Panc1 (cell line): Measurements from ENCODE around the gene SLC52A3. TPM values are rescaled to one million over a fixed set of nuclear protein-coding genes. Genes with fewer than 3 reads are reported as not detected.

Source experiments
- ATAC-seq: fragments of 200-7000 bp; cut with Tn5 transposase; 2 replicates; pipeline ENCODE4 v1.9.1; 2020; ENCODE audit warnings: mild to moderate bottlenecking, moderate library complexity
- BruUV-seq: library from RNA; stranded (reverse); fragments of 400-500 nt; replicated peaks from 2 replicates; lab custom pipeline; 2021; lab: Mats Ljungman, UMichigan
- CTCF ChIA-PET: fragments of 300-600 bp; sonication (Branson Sonifier 250); formaldehyde crosslinking; loops from one replicate; lab custom pipeline; 2022; ENCODE audit warnings: antibody characterized with exemption; lab: Charles Lee
- POLR2A ChIA-PET: fragments of 300-600 bp; sonication (Branson Sonifier 250); formaldehyde crosslinking; loops from one replicate; lab custom pipeline; 2022; ENCODE audit warnings: antibody characterized with exemption; lab: Charles Lee
- DNase-seq: peaks from one replicate; pipeline ENCODE4 v3.0.0-alpha.2; 2010; ENCODE audit warnings: low read depth, low spot score
- H3K27ac ChIP-seq: 2 replicates; pipeline ENCODE4 v1.5.1; 2011; ENCODE audit warnings: mild to moderate bottlenecking, low read length, inconsistent platforms
- H3K27me3 ChIP-seq: fragments of 200-500 bp; sonication (Bioruptor generic); 2 replicates; pipeline ENCODE4 v1.6.0; 2014; ENCODE audit warnings: low read length, inconsistent platforms; ENCODE audit not compliant: control insufficient read depth, insufficient read depth
- H3K36me3 ChIP-seq: fragments of 200-500 bp; sonication (Bioruptor generic); 2 replicates; pipeline ENCODE4 v1.5.1; 2014; ENCODE audit warnings: inconsistent platforms, mild to moderate bottlenecking, low read length, moderate library complexity; ENCODE audit not compliant: control insufficient read depth, insufficient read depth
- H3K4me1 ChIP-seq: 2 replicates; pipeline ENCODE4 v1.5.1; 2011; ENCODE audit warnings: inconsistent platforms, mild to moderate bottlenecking, low read length, moderate library complexity; ENCODE audit not compliant: control insufficient read depth, insufficient read depth
- H3K4me3 ChIP-seq, 2 experiments: 2 replicates each; pipeline ENCODE4 v1.5.1; 2011 to 2012; ENCODE audit warnings: low read depth in 2 of 2, low read length in 2 of 2, mild to moderate bottlenecking in 2 of 2, inconsistent platforms in 1 of 2, moderate library complexity in 1 of 2
- H3K9me3 ChIP-seq: fragments of 200-500 bp; sonication (Bioruptor generic); 2 replicates; pipeline ENCODE4 v1.5.1; 2014; ENCODE audit warnings: low read depth, mild to moderate bottlenecking, inconsistent platforms, low read length, moderate library complexity; ENCODE audit not compliant: control insufficient read depth, insufficient read depth
- POLR2AphosphoS5 ChIP-seq: IDR thresholded peaks from 2 replicates; pipeline ENCODE4 v1.6.1; 2012; ENCODE audit warnings: mild to moderate bottlenecking, low read depth, low read length, moderate library complexity
- SIN3A ChIP-seq: IDR thresholded peaks from 2 replicates; pipeline ENCODE4 v1.6.1; 2012; ENCODE audit warnings: low read depth, mild to moderate bottlenecking, low read length, moderate library complexity, borderline replicate concordance; ENCODE audit not compliant: insufficient read depth
- TCF7L2 ChIP-seq: IDR thresholded peaks from 2 replicates; pipeline ENCODE4 v1.6.1; 2011; ENCODE audit warnings: mild to moderate bottlenecking, low read depth, low read length, inconsistent platforms
- in situ Hi-C: cut with HindIII; loops from 2 replicates; pipeline ENCODE4 v1.10.0; 2016; ENCODE audit warnings: low sequenced_read_pairs, low pct_unique_long_range_greater_than_20kb
- intact Hi-C: fragments of 100-400 bp; cut with micrococcal nuclease; formaldehyde crosslinking; loops from one replicate; pipeline ENCODE4 v1.10.0; 2022; ENCODE audit not compliant: unreplicated experiment
- total RNA-seq: library from RNA; stranded (reverse); gene quantifications from one replicate; pipeline ENCODE4 v1.2.1, GENCODE V29; 2021; ENCODE audit not compliant: unreplicated experiment
- TF ChIP-seq, protein P1 (sequence below), 2 experiments: IDR thresholded peaks; 2 replicates each; pipeline ENCODE4 v1.6.1; 2011 to 2012; ENCODE audit warnings: low read depth in 2 of 2, control low read depth in 1 of 2, low read length in 1 of 2, mild to moderate bottlenecking in 1 of 2, moderate library complexity in 1 of 2; ENCODE audit not compliant: insufficient read depth in 1 of 2
- TF ChIP-seq, protein P2 (sequence below): fragments of 450-650 bp; IDR thresholded peaks from 2 replicates; pipeline ENCODE4 v1.5.1; 2017; ENCODE audit warnings: mild to moderate bottlenecking

SLC52A3 gene
- total RNA-seq, 1 experiment from 2014 or later = 6.4 TPM

DNA sequence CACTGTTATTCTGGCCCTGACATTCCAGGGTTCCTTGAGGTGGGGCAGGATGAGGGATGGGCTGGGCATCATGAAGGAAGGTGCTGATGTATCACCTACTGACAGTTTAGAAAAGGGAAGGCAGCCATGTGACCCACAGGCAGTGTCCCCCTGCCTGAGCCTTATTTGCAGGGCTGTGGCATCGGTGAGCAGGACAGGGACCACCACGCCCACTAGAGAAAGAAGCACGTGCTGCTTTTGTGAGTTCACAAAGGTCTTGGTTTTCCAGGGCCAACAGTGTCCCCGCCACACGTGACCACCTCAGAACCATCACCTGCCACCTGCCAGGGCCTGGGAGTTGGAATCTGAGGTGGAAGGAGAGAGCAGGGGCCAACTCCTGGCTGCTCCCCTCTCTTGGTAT lies 49.2 kb downstream of the SLC52A3 start:
- ChIA-PET POLR2A (no interaction called here), CTCF (no interaction called here)
- DNase-seq = no peak
- intact Hi-C loops (no loop called here), in situ Hi-C loops (no loop called here)
- BruUV-seq = no TSS peak
- Histone ChIP-seq H3K9me3 (no peaks in the 10 kb centered on the region), H3K36me3 (no peaks in the 10 kb centered on the region), H3K27ac (no peak overlapping the region), H3K4me1 (no peaks in the 10 kb centered on the region), H3K4me3 (no peak overlapping the region), H3K27me3 (no peaks in the 10 kb centered on the region; the same call in 1 of the 2 replicates)
- no peak for ATAC-seq
- no peak for TF ChIP-seq TCF7L2
- no peak for TF ChIP-seq SIN3A
- no peak for TF ChIP-seq POLR2AphosphoS5
- TF ChIP-seq, protein P1, sequence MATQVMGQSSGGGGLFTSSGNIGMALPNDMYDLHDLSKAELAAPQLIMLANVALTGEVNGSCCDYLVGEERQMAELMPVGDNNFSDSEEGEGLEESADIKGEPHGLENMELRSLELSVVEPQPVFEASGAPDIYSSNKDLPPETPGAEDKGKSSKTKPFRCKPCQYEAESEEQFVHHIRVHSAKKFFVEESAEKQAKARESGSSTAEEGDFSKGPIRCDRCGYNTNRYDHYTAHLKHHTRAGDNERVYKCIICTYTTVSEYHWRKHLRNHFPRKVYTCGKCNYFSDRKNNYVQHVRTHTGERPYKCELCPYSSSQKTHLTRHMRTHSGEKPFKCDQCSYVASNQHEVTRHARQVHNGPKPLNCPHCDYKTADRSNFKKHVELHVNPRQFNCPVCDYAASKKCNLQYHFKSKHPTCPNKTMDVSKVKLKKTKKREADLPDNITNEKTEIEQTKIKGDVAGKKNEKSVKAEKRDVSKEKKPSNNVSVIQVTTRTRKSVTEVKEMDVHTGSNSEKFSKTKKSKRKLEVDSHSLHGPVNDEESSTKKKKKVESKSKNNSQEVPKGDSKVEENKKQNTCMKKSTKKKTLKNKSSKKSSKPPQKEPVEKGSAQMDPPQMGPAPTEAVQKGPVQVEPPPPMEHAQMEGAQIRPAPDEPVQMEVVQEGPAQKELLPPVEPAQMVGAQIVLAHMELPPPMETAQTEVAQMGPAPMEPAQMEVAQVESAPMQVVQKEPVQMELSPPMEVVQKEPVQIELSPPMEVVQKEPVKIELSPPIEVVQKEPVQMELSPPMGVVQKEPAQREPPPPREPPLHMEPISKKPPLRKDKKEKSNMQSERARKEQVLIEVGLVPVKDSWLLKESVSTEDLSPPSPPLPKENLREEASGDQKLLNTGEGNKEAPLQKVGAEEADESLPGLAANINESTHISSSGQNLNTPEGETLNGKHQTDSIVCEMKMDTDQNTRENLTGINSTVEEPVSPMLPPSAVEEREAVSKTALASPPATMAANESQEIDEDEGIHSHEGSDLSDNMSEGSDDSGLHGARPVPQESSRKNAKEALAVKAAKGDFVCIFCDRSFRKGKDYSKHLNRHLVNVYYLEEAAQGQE (IDR thresholded peaks at IDR 0.05; ENCODE audit: insufficient read depth in 1 of 2, low read depth in 2 of 2, low read length in 1 of 2) = no peak
- TF ChIP-seq, protein P2, sequence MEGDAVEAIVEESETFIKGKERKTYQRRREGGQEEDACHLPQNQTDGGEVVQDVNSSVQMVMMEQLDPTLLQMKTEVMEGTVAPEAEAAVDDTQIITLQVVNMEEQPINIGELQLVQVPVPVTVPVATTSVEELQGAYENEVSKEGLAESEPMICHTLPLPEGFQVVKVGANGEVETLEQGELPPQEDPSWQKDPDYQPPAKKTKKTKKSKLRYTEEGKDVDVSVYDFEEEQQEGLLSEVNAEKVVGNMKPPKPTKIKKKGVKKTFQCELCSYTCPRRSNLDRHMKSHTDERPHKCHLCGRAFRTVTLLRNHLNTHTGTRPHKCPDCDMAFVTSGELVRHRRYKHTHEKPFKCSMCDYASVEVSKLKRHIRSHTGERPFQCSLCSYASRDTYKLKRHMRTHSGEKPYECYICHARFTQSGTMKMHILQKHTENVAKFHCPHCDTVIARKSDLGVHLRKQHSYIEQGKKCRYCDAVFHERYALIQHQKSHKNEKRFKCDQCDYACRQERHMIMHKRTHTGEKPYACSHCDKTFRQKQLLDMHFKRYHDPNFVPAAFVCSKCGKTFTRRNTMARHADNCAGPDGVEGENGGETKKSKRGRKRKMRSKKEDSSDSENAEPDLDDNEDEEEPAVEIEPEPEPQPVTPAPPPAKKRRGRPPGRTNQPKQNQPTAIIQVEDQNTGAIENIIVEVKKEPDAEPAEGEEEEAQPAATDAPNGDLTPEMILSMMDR = no peak

DNA sequence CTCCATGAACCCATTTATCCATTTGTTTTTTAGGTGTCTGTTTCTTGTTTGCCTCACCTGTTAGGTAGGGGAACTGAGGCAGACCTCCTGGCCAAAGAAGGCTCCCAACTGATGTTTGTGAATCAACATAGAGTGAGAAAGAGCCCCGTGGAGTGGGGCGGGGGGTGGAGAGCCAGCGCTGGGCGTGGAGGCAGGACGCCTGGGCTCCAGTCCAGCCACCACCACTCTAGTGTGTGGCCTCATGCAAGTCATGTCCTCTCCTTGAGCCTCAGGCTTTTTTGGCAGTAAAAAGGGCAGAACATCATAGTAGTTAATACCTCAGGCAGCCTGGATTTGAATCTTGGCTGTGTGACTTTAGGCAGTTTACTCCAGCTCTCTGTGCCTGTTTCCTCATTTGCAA lies 50.5 kb downstream of the SLC52A3 start:
- no TSS peak for BruUV-seq
- Histone ChIP-seq H3K27me3 (no peaks in the 10 kb centered on the region; the same call in 1 of the 2 replicates), H3K4me3 (no peak overlapping the region), H3K36me3 (no peaks in the 10 kb centered on the region), H3K27ac (no peak overlapping the region), H3K9me3 (peaks cover 4% of the 10 kb centered on the region; the same call in 1 of the 2 replicates), H3K4me1 (no peaks in the 10 kb centered on the region)
- ATAC-seq (no peak), DNase-seq (no peak)
- TF ChIP-seq TCF7L2 = no peak
- TF ChIP-seq, protein P1 (IDR thresholded peaks at IDR 0.05; ENCODE audit: insufficient read depth in 1 of 2, low read depth in 2 of 2, low read length in 1 of 2) = no peak
- no peak for TF ChIP-seq POLR2AphosphoS5
- TF ChIP-seq SIN3A = no peak
- TF ChIP-seq, protein P2 = no peak
- CTCF ChIA-PET = no interaction called here
- in situ Hi-C loops = no loop called here
- POLR2A ChIA-PET = no interaction called here
- intact Hi-C loops = no loop called here
